Measurements from ENCODE around the gene GABARAPL1.

Gene GABARAPL1

DNA sequence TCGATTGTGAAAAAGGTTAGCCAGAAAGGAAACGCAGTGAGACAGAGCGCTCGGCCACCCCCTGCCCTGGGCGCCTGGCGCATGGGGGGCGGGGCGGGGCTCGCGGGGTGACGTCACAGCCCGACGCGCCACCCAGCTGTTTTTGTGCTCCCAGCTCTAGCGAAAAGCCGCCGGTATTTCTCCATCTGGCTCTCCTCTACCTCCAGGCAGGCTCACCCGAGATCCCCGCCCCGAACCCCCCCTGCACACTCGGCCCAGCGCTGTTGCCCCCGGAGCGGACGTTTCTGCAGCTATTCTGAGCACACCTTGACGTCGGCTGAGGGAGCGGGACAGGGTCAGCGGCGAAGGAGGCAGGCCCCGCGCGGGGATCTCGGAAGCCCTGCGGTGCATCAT is at the start of gene GABARAPL1:
Gene GABARAPL1 (plus strand): TSS at position 139 of the 393 bp plus-strand sequence. CDS start 253 bp downstream, at position 392.
- DNase-seq = peak; percentile 35 to 94 (median 76)

- no peak for DNase-seq
These were observed 49.6 kb upstream of the GABARAPL1 start for GRCh38 chr12:10163084-10163483.

DNA sequence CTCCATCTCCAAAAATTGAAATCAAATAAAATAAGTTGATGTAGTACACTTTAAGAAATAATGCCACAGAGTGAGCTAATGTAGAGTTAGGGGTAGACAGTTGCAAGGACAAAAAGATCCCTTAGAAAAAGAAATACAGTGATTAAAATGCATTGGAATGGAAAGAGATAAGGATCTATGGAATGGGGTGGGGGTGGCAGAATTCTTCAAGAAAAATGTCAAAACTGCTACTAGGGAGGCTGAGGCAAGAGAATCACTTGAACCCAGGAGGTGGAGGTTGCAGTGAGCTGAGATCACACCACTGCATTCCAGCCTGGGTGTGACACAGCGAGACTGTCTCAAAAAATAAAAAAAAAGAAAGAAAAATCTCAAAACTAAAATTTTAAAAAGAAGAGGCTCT is 47.3 kb upstream of the GABARAPL1 start:
- no peak for DNase-seq

GRCh38 chr12:10167599-10167998 is 45.1 kb upstream of the GABARAPL1 start:
- no peak for DNase-seq

- DNase-seq = no peak
These were observed 43.6 kb upstream of the GABARAPL1 start for GRCh38 chr12:10169104-10169503.

- no peak for DNase-seq
These were observed 42.5 kb upstream of the GABARAPL1 start for GRCh38 chr12:10170216-10170615.

GRCh38 chr12:10171973-10172728 is 40.5 kb upstream of the GABARAPL1 start, which contains the start of gene OLR1:
TSS of gene OLR1 (minus strand) at chr12:10172132. CDS start at chr12:10172077, 55 bp downstream.
- DNase-seq = no peak

DNA sequence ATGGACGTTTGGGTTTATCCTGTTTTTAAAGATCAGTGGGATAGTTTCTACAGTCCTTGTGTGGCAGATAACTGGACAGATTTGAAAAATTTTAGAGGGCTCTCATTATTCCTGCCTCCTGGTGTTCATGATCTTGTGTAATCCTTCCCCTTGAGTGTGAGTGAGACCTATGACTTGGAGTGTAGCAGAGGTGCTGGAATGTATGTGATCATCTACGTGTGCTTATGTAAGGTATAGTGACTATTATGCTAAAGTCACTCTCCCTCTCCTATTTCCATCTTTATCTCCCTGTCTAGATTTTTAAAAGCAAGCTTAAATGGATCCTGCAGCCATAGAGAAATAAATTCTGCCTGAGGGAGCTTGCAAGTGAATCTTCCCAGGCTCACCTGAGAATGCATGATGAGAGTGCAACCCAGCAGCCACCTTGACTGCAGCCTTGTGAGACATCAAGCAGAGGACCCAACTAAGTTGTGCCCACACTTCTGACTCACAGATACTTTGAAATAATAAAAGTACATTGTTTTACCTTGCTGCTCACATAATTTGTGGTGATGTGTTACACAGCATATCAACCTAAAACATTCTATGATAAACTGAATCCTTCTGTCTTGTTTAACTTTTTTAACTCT is 37.6 kb upstream of the GABARAPL1 start:
- no peak for DNase-seq

DNA sequence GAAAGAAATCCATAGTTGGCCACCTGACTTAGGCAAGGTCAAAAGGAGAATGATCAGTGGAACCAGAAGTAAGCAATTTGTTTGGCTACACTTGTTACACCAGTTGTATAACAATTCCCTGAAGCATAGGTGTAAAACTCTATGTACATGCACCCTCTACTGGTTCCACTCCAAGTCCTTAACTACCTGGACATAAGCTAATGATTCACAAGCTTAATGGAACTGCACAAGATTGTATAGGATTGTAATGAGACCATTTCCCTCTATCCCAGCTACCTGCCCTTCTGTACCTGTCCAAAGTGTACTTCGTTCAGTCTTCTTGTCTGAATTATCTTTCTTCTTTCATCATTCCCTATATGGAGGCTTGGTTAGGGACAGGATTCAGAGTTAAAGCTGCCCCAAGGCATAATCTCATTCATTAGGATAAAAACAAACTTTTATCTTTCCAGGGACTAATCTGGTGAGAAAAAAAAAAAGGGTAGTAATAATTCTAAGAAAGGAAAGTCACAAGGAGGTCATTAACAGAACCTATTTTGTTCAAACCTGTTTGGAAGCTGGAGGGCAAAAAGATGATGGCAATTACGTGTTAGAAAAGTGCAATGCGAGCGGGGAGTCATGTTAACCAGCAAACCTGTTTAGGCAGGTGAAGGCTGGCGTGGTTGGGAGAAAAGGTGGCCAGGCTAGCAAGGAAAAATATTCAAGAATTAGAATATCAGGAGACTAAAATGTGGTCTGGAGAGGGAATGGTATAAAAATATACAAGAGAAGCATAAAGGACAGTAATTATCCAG is 36.6 kb upstream of the GABARAPL1 start:
- DNase-seq = no peak

DNA sequence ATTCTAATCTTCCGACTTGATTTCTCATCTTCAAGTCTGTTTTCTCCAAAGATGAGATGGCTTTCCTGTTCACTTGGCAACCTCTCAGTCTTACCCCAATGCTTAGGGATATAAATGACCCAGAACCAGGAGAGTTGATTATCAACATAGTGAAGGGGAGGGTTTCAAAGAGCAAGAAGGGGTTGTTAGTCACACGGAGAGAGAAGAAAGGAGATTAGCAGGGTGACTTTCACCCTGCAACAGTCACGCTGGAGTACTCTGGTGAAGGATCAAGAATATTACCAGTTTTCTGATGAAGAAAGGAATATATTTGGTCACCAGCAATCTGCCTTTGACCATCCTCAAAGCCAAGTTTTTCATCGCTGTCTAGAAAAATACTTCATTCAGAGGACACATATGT is 33.9 kb upstream of the GABARAPL1 start, which contains the start of gene TMEM52B:
Gene TMEM52B (plus strand): TSS at position 212 of the 400 bp plus-strand sequence. CDS start 543 bp downstream, outside the sequence.
- DNase-seq = no peak

- DNase-seq = no peak
These were observed 32.9 kb upstream of the GABARAPL1 start for GRCh38 chr12:10179776-10180181.

- no peak for DNase-seq
These were observed 30.2 kb upstream of the GABARAPL1 start for GRCh38 chr12:10182354-10183049.

DNA sequence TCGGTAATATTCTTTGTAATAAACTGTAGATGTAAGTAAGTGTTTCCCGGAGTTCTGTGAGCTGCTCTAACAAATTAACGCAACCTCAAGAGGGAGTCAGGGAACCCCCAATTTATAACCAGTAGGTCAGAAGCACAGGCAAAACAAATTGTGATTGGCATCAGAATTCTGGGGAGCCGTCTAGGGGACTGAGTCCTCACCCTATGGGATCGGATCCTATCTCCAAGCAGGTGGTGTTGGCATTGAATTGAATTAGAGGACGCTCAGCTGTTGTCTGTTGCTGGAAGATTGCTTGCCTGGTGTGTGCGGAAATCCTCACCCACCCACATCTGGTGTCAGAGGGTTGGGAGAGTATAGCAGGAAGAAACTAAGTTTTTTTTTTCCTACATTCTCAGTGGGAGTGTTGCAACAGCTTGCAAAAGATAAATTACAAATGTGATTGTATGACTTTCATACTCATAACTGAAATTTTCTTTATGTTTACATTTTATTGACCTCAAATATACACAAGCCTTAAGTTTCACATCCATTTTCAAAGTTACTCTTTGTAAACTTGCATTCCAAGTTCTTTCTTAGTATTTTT is 28.3 kb upstream of the GABARAPL1 start:
- DNase-seq = no peak

GRCh38 chr12:10186299-10186698 is 26.4 kb upstream of the GABARAPL1 start:
- DNase-seq = peak in 30 of 51 donors; percentile 1 to 62 (median 24)

GRCh38 chr12:10186958-10187357 is 25.7 kb upstream of the GABARAPL1 start:
- DNase-seq = peak in 1 of 51 donors; percentile 5

GRCh38 chr12:10189653-10190052 is 23.0 kb upstream of the GABARAPL1 start:
- DNase-seq = peak in 22 of 51 donors; percentile 1 to 34 (median 20)

DNA sequence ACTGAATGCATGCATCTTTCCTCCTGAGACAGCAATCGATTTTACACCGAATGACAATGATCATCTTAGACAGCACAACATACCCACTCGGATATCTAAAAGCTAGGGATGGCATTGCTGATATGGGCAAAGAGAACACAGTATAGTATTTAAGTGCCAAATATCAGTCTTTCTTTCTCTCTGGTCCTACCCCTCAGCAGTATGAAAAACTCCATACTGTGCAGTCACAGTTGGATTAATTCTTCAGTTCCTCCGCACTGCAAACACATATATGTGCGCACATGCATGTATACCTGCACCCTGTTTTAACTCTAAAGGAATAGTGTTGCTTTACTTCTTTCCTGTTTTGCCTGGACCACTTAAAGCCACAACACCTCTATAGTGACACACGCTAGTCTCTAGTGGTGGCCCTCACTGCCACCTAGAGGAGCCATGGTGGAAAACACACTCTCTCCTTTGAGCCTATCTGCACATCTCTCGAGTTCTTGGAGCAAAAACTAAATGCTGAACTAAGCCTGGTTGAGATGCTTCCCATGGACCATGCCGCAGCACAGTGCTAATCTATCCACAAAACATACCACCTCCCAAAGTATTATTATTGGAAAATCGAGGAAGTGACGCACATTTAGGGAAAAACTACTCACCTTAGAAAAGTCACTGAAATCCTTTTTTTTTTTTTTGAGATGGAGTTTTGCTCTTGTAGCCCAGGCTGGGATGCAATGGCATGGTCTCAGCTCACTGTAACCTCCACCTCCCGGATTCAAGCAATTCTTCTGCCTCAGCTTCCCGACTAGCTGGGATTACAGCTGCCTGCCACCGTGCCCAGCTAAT is 21.9 kb upstream of the GABARAPL1 start:
- peak in 35 of 51 donors; percentile 1 to 72 (median 36) for DNase-seq

DNA sequence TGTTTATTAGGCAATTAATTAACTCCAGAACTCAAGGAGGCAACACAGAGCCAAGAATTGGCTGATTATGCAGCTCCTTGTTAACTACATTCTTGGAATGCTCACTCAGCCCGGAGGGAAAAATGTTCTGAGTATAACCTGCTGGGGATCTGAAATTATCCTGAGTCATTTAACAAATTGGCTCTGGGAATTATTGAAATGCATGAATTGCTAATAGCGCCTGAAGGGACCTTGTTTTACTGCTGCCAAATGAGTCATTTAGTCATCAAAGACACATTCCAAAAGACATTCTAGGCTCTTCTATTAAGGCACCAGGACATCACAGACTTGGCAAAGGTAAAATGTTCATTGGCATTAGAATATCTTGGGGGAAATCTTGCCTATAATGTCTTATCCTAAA is 20.8 kb upstream of the GABARAPL1 start:
- no peak for DNase-seq

GRCh38 chr12:10194160-10194670 is 18.5 kb upstream of the GABARAPL1 start:
- no peak for DNase-seq

DNA sequence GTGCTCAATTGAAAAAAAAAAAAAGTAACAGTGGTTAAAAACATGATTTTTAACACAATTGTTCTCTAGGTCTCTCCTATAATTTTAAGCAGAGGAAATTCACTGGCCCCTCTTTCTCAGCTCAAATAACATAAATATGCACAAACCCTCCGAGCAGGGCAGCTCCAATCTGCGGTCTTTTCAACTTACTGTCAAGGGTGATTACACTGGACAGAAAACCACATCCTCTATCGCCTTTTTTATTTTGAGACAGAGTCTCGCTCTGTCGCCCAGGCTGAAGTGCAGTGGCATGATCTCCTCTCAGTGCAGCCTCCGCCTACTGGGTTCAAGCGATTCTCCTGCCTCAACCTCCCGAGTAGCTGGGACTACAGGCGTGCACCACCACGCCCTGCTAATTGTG is 16.5 kb upstream of the GABARAPL1 start:
- DNase-seq = no peak

Data from hypothalamus (tissue), 51 donors.